ENCODE measurements around the gene SLC25A33.
"Not testable (repeated sequence)": the region's sequence is repeated elsewhere in the genome, so short reads cannot be mapped to it uniquely, and the experiment has no call there.

SLC25A33 gene

GRCh38 chr1:9539829-9540550, 725 bp downstream of the SLC25A33 start:
- peak; percentile 68 for DNase-seq (ENCODE audit: low read depth, low spot score)

GRCh38 chr1:9542430-9542829, 3.2 kb downstream of the SLC25A33 start:
- no peak for DNase-seq (ENCODE audit: low read depth, low spot score)

DNA sequence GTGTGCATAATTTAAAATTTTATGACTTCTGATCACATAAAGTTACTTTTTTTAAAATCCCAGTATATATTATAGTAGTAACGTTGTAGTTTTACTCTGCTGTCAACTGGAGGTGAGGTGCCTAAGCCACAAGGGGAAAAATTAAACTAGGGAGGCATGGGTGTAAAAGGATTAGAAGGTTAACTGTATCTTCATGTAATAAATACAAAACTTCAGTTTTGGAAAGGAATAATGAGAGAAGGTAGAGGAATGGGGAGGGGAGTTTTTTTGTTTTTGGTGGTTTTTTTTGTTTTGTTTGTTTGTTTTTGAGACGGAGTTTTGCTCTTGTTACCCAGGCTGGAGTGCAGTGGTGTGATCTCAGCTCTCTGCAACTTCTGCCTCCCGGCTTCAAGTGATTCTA, 5.7 kb downstream of the SLC25A33 start:
- DNase-seq (ENCODE audit: low read depth, low spot score), result no peak

DNA sequence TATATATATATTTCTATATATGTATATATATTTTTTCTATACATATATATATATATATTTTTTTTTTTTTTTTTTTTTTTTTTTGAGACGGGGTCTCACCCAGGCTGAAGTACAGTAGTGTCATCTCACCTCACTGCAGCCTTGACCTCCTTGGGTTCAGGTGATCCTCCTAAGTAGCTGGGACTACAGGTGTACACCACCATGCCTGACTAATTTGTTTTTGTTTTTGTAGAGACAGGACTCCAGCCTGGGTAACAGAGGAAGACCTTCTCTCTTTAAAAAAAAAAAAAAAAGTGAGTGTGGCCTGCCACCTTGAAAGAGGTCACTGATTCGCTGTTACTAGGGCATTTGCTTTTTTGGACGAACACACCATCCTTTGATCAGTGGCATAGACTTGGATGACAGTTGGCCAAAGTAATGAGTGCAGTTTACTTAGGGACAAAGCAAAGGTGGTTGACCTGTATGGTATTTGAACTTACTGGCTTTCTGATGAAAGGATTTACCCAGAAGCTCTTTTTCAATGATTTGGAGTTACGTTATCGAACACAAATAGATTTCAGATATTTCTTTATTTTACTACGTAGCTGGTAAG, 10.8 kb downstream of the SLC25A33 start:
- DNase-seq (ENCODE audit: low read depth, low spot score), result no peak

DNA sequence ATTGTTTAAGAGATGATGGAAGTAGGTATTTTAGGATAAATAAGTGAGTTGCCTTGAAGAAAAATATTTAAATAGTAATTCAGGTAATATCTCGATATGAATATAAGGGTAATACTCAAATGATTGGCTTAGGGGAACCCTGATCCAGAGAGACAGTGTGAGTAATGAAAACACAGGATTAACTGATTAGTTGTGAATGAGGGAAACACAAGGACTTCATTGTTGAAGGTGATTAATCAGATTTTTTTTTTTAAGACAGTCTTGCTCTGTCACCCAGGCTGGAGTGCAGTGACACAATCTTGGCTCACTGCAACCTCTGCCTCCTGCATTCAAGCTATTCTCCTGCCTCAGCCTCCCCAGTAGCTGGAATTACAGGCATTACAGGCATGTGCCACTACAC, 12.7 kb downstream of the SLC25A33 start:
- no peak for DNase-seq (ENCODE audit: low read depth, low spot score)

GRCh38 chr1:9553736-9554144, 14.5 kb downstream of the SLC25A33 start:
- DNase-seq (ENCODE audit: low read depth, low spot score), result no peak

- DNase-seq (ENCODE audit: low read depth, low spot score), result no peak
These were observed 16.7 kb downstream of the SLC25A33 start for GRCh38 chr1:9555942-9556341.

GRCh38 chr1:9557624-9558023, 18.4 kb downstream of the SLC25A33 start:
- no peak for DNase-seq (ENCODE audit: low read depth, low spot score)

DNA sequence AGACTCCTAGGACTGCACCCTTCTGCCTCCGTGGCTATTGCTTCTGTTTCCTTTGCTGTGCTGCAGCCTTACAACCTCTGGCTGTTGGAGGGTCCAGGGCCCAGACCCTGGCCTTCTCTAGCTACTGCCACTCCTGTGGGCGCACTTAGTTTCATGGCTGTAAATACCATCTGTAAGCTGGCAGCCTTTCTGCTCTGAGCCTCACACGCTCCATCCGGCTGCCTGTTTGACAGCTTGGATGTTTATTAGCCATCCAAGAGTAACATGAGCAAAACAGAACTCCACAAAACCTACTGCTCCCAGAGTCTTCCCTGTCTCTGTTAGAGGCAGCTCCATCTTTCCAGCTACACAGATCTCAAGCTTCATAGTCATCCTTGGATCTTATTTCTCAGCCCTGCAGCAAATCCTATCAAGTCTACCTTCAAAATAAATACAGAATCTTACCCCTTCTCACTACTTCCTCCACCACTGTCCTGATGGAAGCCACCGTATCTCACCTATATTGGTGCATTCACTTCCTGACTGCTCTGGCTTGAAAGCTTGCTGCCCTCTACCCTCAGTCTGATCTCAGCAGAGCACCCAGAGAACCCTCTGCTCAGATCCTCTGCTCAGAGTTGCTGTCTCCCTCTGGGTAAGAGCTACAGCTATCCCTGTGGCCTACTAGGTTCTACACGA, 19.1 kb downstream of the SLC25A33 start:
- no peak for DNase-seq (ENCODE audit: low read depth, low spot score)

- DNase-seq (ENCODE audit: low read depth, low spot score), result peak; percentile 11
These were observed 19.8 kb downstream of the SLC25A33 start for GRCh38 chr1:9558946-9559545.

GRCh38 chr1:9559673-9560072, 20.4 kb downstream of the SLC25A33 start:
- DNase-seq (ENCODE audit: low read depth, low spot score), result peak; percentile 72

- not testable (repeated sequence) for DNase-seq (ENCODE audit: low read depth, low spot score)
These were observed 20.8 kb downstream of the SLC25A33 start for GRCh38 chr1:9560090-9560489.

DNA sequence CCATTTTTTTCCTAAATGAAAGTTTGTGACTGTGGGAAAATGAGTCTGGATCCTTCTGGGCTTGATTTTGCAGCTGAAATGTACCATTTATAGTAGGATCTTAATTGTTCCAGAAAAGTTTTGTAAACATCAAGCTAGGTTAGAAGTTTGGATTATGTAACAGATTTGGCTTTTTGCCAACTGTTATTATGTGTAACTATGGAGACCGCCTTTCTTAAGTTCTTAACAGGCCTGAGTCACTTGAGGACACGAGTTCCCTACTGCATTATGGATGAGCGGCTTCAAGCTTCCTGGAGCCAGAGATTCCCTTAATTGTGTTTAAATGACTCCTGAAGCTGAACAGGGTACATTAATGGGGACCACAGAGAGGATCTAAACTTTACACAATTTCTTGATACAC, 22.2 kb downstream of the SLC25A33 start:
- DNase-seq (ENCODE audit: low read depth, low spot score), result no peak

GRCh38 chr1:9569267-9569666, 30.0 kb downstream of the SLC25A33 start:
- DNase-seq (ENCODE audit: low read depth, low spot score), result no peak

DNA sequence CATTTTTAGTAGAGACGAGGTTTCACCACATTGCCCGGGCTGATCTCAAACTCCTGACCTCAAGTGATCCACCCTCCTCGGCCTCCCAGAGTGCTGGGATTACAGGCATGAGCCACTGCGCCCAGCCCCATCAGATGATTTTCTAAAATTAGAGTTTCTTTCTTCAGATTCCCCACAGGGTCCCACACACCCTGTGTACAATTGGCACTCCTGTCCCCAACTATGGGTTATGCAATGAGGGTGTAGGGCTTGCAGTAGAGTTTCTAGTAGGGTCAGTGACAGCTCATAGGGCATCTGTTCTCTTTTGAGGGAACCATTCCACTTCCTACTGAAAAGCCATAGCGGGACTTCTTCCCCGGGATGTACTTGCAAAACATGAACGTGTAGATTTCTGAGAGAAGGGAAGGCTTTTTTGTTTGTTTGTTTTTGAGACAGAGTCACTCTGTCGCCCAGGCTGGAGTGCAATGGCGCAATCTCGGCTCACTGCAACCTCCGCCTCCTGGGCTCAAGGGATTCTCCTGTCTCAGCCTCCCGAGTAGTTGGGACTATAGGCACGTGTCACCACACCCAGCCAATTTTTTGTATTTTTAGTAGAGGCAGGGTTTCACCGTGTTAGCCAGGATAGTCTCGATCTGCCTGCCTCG, 31.7 kb downstream of the SLC25A33 start:
- not testable (repeated sequence) for DNase-seq (ENCODE audit: low read depth, low spot score)

GRCh38 chr1:9573723-9574122, 34.5 kb downstream of the SLC25A33 start:
- no peak for DNase-seq (ENCODE audit: low read depth, low spot score)

GRCh38 chr1:9575486-9575885, 36.2 kb downstream of the SLC25A33 start:
- no peak for DNase-seq (ENCODE audit: low read depth, low spot score)

GRCh38 chr1:9576903-9577302, 37.6 kb downstream of the SLC25A33 start:
- no peak for DNase-seq (ENCODE audit: low read depth, low spot score)

DNA sequence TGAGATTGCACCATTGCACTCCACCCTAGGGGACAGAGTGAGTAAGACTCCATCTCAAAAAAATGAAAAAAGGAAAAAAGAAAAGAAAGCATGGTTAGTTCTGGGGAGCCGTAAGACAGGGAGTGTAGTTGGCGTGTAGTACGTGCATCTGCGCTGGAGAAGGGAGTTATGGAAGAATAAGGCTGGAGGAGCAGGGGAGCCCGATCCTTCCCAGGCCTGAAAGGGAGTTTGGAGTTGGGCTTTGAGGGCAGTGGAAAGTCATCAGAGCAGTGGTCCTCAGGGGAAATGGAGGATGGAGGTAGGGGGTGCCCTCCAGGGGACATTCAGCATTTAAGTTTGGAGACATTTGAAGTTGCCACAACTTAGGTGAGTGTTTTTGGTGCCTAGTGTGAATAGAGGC, 38.2 kb downstream of the SLC25A33 start:
- DNase-seq (ENCODE audit: low read depth, low spot score), result no peak

DNA sequence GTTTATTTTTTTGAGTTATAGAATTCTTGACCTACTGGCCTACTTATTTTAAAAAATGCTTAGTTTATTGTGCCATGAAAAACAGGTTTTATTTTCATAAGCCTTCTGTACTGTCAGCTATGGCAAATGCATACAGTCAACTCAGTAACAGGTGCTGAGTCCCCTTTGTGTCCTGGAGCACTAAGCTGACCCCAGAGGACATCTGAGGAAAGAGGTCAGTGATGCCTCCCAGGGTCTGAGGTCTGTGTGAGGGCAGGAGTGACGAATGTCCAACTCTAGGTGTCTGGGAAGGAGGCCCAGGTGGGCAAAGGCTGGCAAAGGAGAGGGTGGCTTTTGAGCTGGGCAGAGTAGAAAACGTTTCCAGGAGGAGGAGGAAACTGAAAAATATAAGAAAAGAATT, 41.7 kb downstream of the SLC25A33 start:
- DNase-seq (ENCODE audit: low read depth, low spot score), result no peak

- DNase-seq (ENCODE audit: low read depth, low spot score), result no peak
These were observed 47.0 kb downstream of the SLC25A33 start for GRCh38 chr1:9586147-9586766.

Measured in ELF-1 (cell line).